Stimulated activated CD8-positive, alpha-beta memory T cell treated with anti-CD3 and anti-CD28 coated beads, Interleukin-12 subunit alpha, Interleukin-12 subunit beta, amount 100 ng/mL, for 24 hours (primary cell): Measurements from ENCODE around the gene FLNB.

ENCODE experiments used
- DNase-seq: peaks from one replicate; pipeline ENCODE4 v3.0.0-alpha.2; 2020; ENCODE audit errors: extremely low read depth

The FLNB gene

DNA sequence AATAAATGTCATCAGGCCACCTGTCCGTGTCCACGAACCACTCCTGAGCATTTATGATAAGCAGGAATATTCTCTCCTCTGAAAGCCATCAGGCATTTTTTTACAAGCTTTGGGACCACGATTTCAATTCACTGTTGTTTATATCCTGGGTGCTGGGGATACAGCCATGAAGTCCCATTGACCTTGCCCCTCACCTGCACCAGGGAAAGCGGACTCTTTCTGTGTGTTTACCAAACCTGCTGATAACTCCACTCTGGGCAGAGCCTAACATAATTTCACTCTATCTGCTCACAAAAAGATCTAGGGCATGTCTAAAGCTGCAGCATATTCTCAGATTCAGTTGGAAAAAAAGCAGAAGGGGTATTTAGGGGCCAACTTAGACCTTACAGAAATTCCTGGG, 197.8 kb downstream of the FLNB start:
- no peak for DNase-seq

GRCh38 chr3:58206406-58207011, 198.3 kb downstream of the FLNB start:
- DNase-seq: no peak

- DNase-seq: no peak
Observed at GRCh38 chr3:58207954-58208353, 199.7 kb downstream of the FLNB start.

DNA sequence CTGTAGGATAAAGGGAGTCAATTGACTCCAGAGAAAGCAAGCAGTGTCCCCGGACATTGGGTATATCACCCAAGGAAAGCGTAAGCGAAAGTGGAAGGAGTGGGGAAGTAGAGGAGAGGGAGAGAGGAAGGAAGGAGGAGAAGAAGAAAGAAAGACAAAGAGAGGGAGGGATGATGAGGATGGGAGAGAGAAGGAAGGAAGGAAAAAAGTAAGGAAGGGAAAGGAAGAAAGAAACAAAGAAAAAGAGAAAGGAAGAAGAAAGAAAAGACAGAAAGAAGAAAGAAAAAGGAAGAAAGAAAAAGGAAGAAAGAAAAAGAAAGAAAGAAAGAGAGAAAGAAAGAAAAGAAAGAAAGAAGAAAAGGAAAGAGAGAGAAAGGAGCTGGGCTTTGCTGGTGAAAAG, 201.7 kb downstream of the FLNB start:
- no peak for DNase-seq

DNA sequence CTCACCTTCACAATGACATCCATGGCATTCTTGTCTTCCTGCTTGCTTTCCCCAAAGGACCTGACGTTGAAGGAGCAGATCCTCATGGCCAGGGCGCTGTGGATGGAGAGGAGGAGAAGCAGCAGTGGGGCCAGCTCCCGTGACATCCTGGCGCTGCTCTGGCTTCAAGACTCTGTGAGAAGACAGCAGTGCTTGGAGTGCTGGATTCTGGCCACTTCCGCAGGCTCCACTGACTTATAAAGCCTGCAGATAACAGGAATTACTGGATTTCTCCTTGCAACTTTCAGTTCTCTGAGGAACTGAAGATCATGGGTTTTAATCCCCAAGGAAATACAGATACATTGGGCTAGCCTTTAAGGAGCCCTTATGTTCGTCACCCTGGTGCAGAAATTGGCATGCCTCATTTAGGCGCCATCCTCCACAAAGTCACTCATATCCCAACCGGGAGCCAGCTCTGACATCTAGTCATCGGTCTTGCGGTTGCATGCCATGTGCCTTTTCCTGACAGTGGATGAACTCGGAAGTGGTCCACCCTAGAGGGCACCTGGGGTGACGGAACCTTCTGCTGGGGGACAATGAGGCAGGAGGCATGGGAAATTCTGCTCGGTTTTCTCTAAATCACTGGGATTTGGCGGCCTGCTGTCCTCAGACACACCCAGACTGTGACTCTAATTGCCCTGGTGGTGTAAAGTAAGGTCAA, 202.7 kb downstream of the FLNB start, which contains the start of gene DNASE1L3:
DNASE1L3 (minus strand) TSS at position 212 of the 700 bp plus-strand sequence; CDS start at position 146, 66 bp downstream.
- no peak for DNase-seq

GRCh38 chr3:58214484-58215316, 206.5 kb downstream of the FLNB start:
- no peak for DNase-seq

GRCh38 chr3:58215317-58216025, 207.2 kb downstream of the FLNB start:
- DNase-seq: no peak

GRCh38 chr3:58216496-58217195, 208.4 kb downstream of the FLNB start:
- no peak for DNase-seq

- no peak for DNase-seq
Observed at GRCh38 chr3:58217209-58217811, 209.1 kb downstream of the FLNB start.

DNA sequence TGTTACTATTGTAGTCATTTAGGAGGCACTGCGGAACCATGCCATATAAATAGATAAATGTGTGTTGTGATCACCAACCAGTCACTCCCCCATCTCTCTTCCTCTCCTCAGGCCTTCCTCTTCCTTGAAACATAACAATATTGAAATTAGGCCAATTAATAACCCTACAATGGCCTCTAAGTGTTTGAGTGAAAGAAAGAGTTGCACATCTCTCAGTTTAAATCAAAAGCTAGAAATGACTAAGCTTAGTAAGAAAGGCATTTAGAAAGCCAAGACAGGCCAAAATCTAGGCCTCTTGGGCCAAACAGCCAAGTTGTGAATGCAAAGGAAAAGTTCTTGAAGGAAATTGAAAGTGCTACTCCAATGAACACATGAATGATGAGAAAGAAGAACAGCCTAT, 210.7 kb downstream of the FLNB start:
- DNase-seq: no peak
